Stimulated activated naive CD8-positive, alpha-beta T cell treated with anti-CD3 and anti-CD28 coated beads, Interleukin-15, Interleukin-2, amounts not matched to agents 100 U/mL and 50 U/mL, for 24 hours (primary cell): Measurements from ENCODE around the gene C2CD2.

ENCODE experiments used
- ATAC-seq: fragments of 150-1000 bp; cut with Tn5 transposase; one replicate; pipeline ENCODE4 v1.10.0; 2021
- DNase-seq: peaks from one replicate; pipeline ENCODE4 v3.0.0; 2021

The C2CD2 gene

GRCh38 chr21:41845310-41846032 is 108.3 kb downstream of the C2CD2 start:
- DNase-seq, result no peak
- no peak for ATAC-seq

GRCh38 chr21:41843584-41843983 is 110.2 kb downstream of the C2CD2 start:
- DNase-seq, result no peak
- ATAC-seq, result no peak

GRCh38 chr21:41840880-41841279 is 112.9 kb downstream of the C2CD2 start:
- no peak for ATAC-seq
- DNase-seq, result no peak

GRCh38 chr21:41839387-41840000 is 114.3 kb downstream of the C2CD2 start:
- no peak for ATAC-seq
- no peak for DNase-seq

GRCh38 chr21:41837756-41838297 is 116.0 kb downstream of the C2CD2 start:
- ATAC-seq (no peak), DNase-seq (no peak)

GRCh38 chr21:41836166-41837015 is 117.4 kb downstream of the C2CD2 start:
- ATAC-seq (no peak), DNase-seq (no peak)

- ATAC-seq, result no peak
- no peak for DNase-seq
Observed at GRCh38 chr21:41835711-41836154, 118.1 kb downstream of the C2CD2 start.
